Stimulated activated CD4-positive, alpha-beta T cell treated with anti-CD3 and anti-CD28 coated beads, Interleukin-12 subunit alpha, Interleukin-12 subunit beta, amount 100 ng/mL, for 48 hours (primary cell): ENCODE results near the gene PTPRQ.

ENCODE experiments used
- DNase-seq, 3 donors: peaks; one replicate each; pipeline ENCODE4 v3.0.0-alpha.2; 2020; ENCODE audit warnings: low read depth in 2 of 3, low spot score in 1 of 3

Gene PTPRQ

DNA sequence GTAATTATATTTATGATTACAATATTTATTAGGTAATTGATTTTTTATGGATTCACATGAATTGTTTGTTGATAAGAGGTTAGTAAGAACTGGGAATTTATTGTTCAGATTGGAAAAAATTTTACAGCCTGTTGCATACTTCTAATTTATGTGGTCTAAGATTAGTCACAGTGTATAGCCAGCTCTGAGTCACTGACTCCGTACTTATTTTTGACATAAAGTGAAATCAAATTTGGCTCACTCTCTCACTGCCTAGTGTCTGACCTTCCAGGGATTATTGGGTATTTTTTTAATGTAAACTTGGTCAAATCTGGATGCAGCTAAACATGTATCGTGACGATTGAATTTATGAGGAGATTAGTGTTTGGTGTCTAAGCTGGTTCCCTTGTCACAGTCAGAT, 109.3 kb downstream of the PTPRQ start:
- DNase-seq: no peak

DNA sequence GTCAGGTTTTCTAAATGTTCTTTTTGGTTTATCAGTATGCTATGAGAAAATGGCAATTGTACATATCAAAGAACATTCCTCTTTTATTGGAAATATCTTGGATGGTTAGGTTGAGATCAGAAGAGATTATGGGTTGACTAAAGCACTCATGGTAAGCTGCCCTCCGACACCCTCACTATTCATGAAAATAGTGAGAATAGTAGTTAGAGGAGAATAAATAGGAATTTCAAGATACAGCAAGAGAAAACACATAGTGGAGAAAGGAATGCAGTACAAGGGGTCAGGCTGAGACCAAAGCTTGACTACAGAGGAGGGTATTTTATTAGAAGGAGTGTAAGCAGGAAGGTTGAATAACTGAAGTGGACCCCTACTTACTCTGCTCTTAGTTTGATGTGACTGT, 112.5 kb downstream of the PTPRQ start:
- DNase-seq: no peak

GRCh38 chr12:80559766-80560165, 115.7 kb downstream of the PTPRQ start:
- DNase-seq: no peak

DNA sequence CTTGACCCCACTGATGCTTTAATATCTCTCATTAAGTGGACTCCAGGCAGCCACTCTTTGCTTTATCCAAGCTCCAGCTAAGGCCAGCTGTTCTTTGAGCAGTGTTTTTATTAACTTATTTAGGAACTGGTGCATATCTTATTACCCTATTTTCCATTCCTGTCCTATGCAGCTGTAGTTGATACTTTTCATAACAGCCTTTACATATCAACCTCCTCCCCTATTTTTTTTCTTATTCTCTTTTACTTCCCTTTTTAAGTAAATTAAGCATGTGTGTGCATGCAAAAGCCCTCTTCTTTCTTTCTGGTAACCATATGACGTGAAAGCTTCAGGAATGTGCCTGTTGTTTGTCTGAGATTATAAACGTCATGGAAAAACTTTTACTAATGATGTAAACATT, 121.2 kb downstream of the PTPRQ start:
- no peak for DNase-seq

DNA sequence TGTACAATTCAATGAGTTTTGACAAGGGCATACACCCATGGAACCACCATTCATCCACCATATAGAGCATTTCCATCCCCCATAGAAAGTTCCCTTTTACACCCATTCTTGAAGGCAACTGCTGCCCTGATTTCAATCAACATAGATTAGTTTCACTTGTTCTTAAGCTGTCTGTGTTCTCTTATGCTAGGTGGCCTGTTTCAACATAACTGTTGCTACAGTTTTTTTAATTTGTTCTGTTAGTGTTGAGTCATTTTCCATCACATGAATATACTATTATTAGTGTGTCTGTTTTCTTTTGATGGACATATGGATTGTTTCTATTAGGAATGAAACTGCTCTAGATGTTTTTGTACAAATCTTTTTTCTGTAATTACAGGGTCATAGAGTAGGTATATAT, 123.4 kb downstream of the PTPRQ start:
- no peak for DNase-seq

DNA sequence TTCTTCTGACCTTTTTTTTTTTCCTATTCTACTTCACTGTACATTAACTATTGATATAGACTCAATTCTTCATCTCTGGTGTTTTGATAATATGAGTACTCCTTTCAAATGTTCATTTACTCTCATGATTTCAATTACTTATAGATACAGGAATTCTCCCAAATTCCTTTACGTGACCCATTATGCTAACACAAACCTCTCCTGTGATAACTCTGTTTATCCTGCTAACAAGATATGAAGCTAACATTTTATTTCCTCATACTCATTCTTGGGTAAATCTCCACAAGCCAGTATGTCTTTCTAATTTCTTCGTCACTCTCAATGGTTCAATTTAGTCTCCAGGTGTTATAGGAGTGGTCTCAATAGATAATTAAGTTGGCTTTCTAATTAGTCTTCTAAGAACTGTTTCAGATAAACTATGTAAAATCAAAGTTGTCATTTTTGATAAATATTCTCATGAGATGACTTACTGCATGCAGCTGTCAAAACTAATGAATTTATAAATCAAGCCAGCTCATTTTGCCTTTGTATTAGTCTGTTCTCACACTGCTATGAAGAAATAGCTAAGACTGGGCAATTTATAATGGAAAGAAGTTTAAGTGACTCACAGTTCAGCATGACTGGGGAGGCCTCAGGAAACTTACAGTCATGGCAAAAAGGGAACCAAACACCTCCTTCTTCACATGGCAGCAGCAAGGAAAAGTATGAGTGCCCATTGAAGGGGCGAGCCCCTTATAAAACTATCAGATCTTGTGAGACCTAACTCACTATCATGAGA, 132.8 kb downstream of the PTPRQ start:
- DNase-seq: no peak

DNA sequence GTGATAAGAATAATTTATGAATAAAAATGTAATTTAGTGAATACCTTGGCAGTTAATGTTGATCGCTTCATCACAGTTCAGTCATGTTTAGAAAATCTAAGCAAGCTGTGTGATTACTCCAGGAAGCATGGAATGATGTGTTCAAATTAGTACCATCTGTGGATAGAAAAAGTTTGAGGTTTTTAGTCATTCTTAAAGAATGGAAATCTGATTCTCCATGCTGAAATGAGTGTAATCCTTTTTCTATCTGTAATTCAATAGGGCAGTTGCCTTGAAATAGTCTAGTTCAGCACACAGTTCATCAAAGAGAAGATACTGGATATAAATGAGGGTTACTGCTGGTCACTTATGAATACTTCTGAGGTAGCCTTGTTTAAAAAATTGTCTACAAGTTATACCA, 136.2 kb downstream of the PTPRQ start:
- no peak for DNase-seq

- no peak for DNase-seq
Observed at GRCh38 chr12:80581783-80582182, 137.7 kb downstream of the PTPRQ start.

GRCh38 chr12:80582431-80582830, 138.4 kb downstream of the PTPRQ start:
- no peak for DNase-seq

- no peak for DNase-seq
Observed at GRCh38 chr12:80589077-80589476, 145.0 kb downstream of the PTPRQ start.

DNA sequence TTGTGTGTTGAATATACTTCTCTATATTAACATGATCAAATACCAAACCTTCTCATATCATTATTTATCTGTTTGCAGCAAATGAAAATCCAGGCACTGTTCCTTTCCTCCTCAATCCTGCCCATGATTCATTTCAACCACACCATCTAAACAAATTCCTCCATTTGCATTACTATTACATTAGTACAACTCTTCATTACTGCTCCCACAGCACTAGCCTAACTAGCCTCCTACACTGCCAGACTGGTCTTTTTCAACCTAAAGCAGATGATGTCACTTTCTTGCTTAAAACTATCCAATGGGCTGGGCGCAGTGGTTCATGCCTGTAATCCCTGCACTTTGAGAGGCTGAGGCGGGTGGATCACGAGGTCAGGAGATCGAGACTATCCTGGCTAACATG, 146.1 kb downstream of the PTPRQ start:
- DNase-seq: no peak

DNA sequence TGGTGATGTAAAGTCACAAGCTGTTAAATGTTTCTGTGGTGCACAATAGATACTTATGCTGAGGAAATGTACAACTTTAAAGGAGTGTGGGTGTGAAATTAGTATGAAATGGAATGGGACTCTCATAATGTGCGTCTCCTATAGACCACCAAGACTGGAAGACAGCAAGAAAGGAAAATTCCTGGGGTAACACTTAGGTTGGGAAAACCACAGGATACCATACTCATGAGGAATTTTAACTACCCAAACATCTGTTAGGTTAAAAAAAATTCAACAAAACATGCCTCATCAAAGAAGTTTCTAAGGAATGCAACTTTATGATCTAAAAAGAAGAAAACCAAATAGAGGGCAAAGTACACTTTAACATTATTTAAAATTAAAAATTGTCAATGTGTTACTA, 149.7 kb downstream of the PTPRQ start:
- DNase-seq: no peak

DNA sequence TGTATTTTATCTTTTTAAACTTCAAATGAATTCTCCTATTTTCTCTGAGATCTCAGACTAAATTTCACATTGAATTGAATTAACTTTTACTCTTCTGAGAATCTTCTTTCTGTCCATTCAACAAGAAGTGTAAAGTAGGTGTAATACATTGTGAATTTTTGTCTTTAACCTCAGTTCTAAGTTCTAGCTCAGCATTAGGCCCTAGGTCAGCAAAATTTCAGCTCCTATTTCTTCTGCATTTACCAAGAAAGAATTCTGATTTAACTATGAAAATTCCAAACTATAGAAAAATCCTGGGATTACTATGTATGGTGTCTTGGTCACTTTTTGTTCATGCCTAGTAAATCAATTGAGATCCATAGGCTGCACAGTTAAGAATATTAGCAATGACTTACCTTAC, 152.5 kb downstream of the PTPRQ start:
- DNase-seq: no peak

- no peak for DNase-seq
Observed at GRCh38 chr12:80598004-80598606, 154.1 kb downstream of the PTPRQ start.

DNA sequence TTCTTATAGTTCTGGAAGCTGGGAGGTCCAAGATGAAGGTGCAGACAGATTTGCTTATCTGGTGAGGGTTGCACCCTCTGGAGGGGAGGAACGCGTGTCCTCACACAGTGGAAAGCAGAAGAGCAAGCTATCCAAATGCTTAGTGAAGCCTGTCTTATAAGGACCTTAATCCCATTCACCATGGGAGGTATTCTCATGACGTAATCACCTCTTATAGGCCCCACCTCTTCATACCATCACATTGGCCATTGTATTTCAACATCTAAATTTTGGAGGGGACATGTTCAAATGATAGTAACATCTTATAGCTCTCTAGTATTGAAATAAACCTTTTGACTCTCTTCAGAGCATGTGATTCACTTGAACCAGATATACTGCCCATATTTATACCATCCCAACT, 158.4 kb downstream of the PTPRQ start:
- no peak for DNase-seq

GRCh38 chr12:80607361-80608135, 163.5 kb downstream of the PTPRQ start:
- no peak for DNase-seq

GRCh38 chr12:80617733-80618132, 173.7 kb downstream of the PTPRQ start:
- DNase-seq: no peak

DNA sequence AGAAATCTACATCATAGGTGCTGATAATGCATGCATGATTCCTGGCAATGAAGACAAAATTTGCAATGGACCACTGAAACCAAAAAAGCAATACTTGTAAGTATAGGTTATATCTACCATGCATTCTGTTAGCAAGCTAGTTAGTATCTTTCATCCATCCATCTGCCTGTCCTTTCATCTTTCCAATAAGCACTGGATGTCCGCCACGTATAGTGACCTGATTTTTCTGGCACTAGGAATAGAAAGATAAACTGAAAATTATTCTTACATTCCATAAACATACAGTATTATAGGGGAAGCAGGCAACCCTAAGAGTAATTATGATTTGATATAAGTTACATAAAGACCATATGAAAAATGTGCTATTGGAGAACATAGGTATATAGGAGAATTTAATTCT, 176.2 kb downstream of the PTPRQ start:
- DNase-seq: no peak

DNA sequence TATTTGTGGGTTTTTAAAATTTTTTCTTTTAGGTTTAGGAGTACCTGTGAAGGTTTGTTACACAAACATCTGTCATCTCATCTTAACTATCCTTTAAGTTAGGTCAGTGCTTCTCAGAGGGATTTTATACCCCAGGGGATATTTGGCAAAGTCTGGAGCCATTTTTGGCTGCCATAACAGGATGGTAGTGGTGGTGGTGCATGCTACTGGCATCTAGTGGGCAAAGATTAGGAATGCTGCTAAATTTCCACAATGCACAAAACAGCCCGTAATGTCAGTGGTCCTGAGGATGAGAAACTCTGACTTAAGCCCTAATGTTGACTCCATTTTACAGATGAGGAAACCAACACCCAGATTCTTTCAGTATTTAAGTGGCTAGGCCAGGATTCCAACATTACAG, 178.2 kb downstream of the PTPRQ start:
- no peak for DNase-seq

- no peak for DNase-seq
Observed at GRCh38 chr12:80625051-80625450, 181.0 kb downstream of the PTPRQ start.

DNA sequence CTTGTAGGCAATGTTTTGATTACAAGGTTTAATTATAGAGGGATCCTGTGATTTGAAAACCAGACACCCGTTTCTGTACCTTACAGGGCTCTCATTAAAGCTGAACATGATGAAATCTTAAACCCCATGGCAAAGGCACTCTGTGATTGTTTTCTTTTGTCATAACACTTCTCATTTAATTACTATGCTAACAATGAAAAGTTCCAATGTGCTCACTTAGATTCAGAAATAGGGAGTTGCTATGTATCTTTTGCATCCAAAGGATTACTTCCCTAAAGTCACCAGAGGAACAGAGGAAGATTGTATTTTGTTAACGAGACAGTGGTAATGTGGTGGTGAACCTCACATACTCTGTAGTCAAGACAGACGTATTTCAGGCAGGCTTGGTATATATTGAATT, 181.9 kb downstream of the PTPRQ start:
- DNase-seq: no peak

DNA sequence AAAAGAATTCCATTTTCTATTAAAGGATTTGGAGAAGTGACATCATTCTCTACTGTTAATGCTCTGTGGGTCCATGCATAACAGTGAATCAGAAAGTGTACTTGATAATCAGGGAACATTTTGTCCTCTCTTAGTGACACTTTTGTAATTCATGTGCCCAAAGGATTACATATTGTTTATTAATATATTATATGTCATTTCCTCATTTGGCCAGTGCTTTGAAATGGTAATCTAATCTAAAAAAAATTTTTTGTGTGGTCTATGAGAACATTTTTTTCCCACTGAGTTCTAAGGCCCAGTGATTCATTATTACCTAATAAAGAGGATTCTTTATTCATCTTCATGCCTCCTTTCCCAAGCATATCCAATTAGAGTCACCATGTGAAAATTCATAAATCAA, 183.7 kb downstream of the PTPRQ start:
- no peak for DNase-seq
